Kidney capillary endothelial cell (primary cell): Measurements from ENCODE around the gene PGAP1.

Experiments
- DNase-seq: peaks from one replicate; pipeline ENCODE4 v3.0.0-alpha.2; 2018; ENCODE audit warnings: low spot score

PGAP1 gene

DNA sequence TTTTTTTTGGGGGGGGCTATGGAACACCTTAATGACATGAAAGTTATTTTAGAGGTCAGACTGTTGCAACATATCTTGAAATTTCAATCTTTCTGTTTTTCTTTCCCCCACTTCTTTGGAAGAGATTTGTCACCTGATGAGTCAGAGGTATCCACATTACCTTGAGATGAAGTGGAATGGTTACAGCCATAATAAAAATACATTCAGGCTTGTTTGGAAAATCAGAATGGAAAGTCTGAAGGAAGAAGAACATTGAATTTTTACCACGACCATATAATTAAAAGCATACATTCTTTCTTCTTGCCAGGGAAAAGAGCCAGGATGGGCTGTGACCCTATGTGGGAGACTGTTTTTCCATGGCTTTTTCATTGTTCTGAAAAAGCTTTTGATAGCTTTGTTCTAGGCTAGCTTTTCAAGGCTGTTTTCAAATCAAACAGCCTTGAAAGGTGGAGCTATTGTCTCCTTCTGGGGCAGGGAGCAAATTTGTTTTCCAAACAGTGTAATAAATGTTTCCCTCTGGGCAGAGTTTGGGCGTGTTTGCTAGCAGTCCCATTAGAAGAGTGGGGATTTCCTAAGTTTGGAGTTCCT, 124.7 kb downstream of the PGAP1 start:
- DNase-seq = no peak

DNA sequence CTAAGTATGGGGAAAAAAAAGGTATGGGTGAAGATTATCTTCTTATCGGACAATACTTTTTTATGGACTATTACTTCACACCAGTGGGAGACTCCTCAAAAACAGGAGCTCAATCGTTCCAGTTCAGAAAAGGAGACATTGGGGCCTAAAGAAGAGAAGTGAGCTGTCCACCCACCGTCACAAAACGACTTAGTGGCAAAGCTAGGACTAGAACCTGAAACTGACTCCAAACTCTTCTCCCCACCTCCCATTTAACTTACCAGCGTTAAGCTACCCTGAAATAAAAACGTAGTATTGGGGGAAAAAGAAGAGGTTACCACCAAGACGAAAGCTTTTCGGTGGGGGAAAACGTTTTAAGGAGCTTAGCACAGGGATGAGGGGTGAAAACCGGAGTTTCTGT, 127.5 kb downstream of the PGAP1 start:
- no peak for DNase-seq

DNA sequence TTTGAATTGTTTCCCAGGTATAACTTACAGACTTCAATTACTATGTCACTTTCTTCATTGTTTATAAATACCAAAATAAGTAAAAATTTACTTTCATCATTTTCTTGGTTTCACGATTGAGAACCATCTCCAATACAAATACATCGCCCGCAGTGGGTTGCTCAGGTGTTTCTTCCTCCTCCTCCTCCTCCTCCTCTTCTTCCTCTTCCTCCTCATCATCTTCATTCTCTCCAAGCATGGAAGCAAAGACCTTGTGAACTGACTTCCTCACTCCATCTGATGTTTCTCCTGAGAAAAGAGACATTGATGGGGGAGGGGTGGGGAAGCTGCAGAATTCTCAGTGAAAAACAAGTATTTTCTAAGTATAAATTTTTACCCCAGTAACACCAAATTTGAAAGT, 133.6 kb downstream of the PGAP1 start:
- no peak for DNase-seq

- no peak for DNase-seq
Measured at GRCh38 chr2:196783431-196784094, 142.9 kb downstream of the PGAP1 start.
